OCI-LY1 (cell line): Measurements from ENCODE around the gene SLC25A18.

Experiments
- EZH2 ChIP-seq: fragments of 200-600 bp; sonication (generic), shearing (Covaris generic); IDR thresholded peaks from 2 replicates; pipeline ENCODE4 v1.8.0; 2017; ENCODE audit warnings: borderline replicate concordance, mixed run types, mild to moderate bottlenecking, antibody characterized with exemption, low read length, moderate library complexity, mixed read lengths
- TF ChIP-seq, protein P1 (sequence below): fragments of 200-600 bp; sonication (generic), shearing (Covaris generic); IDR thresholded peaks from 2 replicates; pipeline ENCODE4 v1.5.1; 2017; ENCODE audit warnings: mild to moderate bottlenecking, antibody characterized with exemption, low read length, moderate library complexity, mixed read lengths

GRCh38 chr22:17523925-17524324, 39.4 kb upstream of the SLC25A18 start:
- TF ChIP-seq, protein P1, sequence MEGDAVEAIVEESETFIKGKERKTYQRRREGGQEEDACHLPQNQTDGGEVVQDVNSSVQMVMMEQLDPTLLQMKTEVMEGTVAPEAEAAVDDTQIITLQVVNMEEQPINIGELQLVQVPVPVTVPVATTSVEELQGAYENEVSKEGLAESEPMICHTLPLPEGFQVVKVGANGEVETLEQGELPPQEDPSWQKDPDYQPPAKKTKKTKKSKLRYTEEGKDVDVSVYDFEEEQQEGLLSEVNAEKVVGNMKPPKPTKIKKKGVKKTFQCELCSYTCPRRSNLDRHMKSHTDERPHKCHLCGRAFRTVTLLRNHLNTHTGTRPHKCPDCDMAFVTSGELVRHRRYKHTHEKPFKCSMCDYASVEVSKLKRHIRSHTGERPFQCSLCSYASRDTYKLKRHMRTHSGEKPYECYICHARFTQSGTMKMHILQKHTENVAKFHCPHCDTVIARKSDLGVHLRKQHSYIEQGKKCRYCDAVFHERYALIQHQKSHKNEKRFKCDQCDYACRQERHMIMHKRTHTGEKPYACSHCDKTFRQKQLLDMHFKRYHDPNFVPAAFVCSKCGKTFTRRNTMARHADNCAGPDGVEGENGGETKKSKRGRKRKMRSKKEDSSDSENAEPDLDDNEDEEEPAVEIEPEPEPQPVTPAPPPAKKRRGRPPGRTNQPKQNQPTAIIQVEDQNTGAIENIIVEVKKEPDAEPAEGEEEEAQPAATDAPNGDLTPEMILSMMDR: no peak
- TF ChIP-seq EZH2: no peak
